Stimulated activated naive CD8-positive, alpha-beta T cell treated with anti-CD3 and anti-CD28 coated beads, Interleukin-15, Interleukin-2, amounts not matched to agents 100 ng/mL and 50 ng/mL, for 24 hours (primary cell): Measurements from ENCODE around the gene BRD9.
"Not testable (repeated sequence)": the region's sequence is repeated elsewhere in the genome, so short reads cannot be mapped to it uniquely, and the experiment has no call there.

Experiments used
- H3K27ac Mint-ChIP-seq: one replicate; pipeline ENCODE4 v1.8.0; 2021; ENCODE audit warnings: mild to moderate bottlenecking, mixed read lengths
- H3K27me3 Mint-ChIP-seq: one replicate; pipeline ENCODE4 v1.8.0; 2021; ENCODE audit warnings: mixed read lengths
- H3K36me3 Mint-ChIP-seq: one replicate; pipeline ENCODE4 v1.8.0; 2021; ENCODE audit warnings: low read depth, mixed read lengths
- H3K4me1 Mint-ChIP-seq: one replicate; pipeline ENCODE4 v1.8.0; 2021; ENCODE audit warnings: low read depth, mixed read lengths
- H3K4me3 Mint-ChIP-seq: one replicate; pipeline ENCODE4 v1.8.0; 2021; ENCODE audit warnings: mild to moderate bottlenecking, mixed read lengths
- H3K9me3 Mint-ChIP-seq: one replicate; pipeline ENCODE4 v1.8.0; 2021; ENCODE audit warnings: mixed read lengths

BRD9 gene

GRCh38 chr5:929596-929995 is 37.0 kb upstream of the BRD9 start:
- Mint-ChIP-seq H3K27me3 (peaks cover 43% of the 10 kb centered on the region), H3K9me3 (no peaks in the 10 kb centered on the region), H3K4me1 (peaks cover 27% of the 10 kb centered on the region), H3K4me3 (no peak overlapping the region), H3K36me3 (peaks cover 4% of the 10 kb centered on the region), H3K27ac (no peak overlapping the region)

- peaks cover 43% of the 10 kb centered on the region for H3K27me3 Mint-ChIP-seq
- peaks cover 28% of the 10 kb centered on the region for H3K4me1 Mint-ChIP-seq
- H3K4me3 Mint-ChIP-seq, result not testable (repeated sequence)
These were observed 36.6 kb upstream of the BRD9 start for GRCh38 chr5:929182-929581.

GRCh38 chr5:927172-928015 is 34.8 kb upstream of the BRD9 start:
- Mint-ChIP-seq H3K27ac (no peak overlapping the region), H3K27me3 (peaks cover 43% of the 10 kb centered on the region), H3K9me3 (no peaks in the 10 kb centered on the region), H3K36me3 (peaks cover 4% of the 10 kb centered on the region), H3K4me1 (peaks cover 21% of the 10 kb centered on the region), H3K4me3 (no peak overlapping the region)

More at GRCh38 chr5:929182-929581, 36.6 kb upstream of the BRD9 start:
- not testable (repeated sequence) for H3K9me3 Mint-ChIP-seq, H3K27ac Mint-ChIP-seq, H3K36me3 Mint-ChIP-seq

GRCh38 chr5:926417-927171 is 34.0 kb upstream of the BRD9 start:
- H3K9me3 Mint-ChIP-seq, result no peaks in the 10 kb centered on the region
- peaks cover 17% of the 10 kb centered on the region for H3K4me1 Mint-ChIP-seq
- H3K27ac Mint-ChIP-seq, result no peak overlapping the region
- peaks cover 4% of the 10 kb centered on the region for H3K36me3 Mint-ChIP-seq
- H3K4me3 Mint-ChIP-seq, result no peak overlapping the region
- peaks cover 43% of the 10 kb centered on the region for H3K27me3 Mint-ChIP-seq

GRCh38 chr5:923281-923873 is 30.8 kb upstream of the BRD9 start:
- Mint-ChIP-seq H3K4me3 (no peak overlapping the region), H3K4me1 (peaks cover 17% of the 10 kb centered on the region), H3K36me3 (peaks cover 11% of the 10 kb centered on the region), H3K27me3 (peaks cover 31% of the 10 kb centered on the region), H3K9me3 (no peaks in the 10 kb centered on the region), H3K27ac (no peak overlapping the region)

GRCh38 chr5:922436-923280 is 30.1 kb upstream of the BRD9 start:
- peaks cover 25% of the 10 kb centered on the region for H3K27me3 Mint-ChIP-seq
- peaks cover 17% of the 10 kb centered on the region for H3K4me1 Mint-ChIP-seq
- H3K9me3 Mint-ChIP-seq, result no peaks in the 10 kb centered on the region
- no peak overlapping the region for H3K4me3 Mint-ChIP-seq
- peaks cover 14% of the 10 kb centered on the region for H3K36me3 Mint-ChIP-seq
- H3K27ac Mint-ChIP-seq, result no peak overlapping the region

- Mint-ChIP-seq H3K4me1 (peaks cover 17% of the 10 kb centered on the region), H3K9me3 (no peaks in the 10 kb centered on the region), H3K4me3 (no peak overlapping the region), H3K27ac (no peak overlapping the region), H3K36me3 (peaks cover 21% of the 10 kb centered on the region), H3K27me3 (peaks cover 21% of the 10 kb centered on the region)
These were observed 29.1 kb upstream of the BRD9 start for GRCh38 chr5:921456-922435.

- no peak overlapping the region for H3K4me3 Mint-ChIP-seq
- peaks cover 9% of the 10 kb centered on the region for H3K4me1 Mint-ChIP-seq
- no peaks in the 10 kb centered on the region for H3K9me3 Mint-ChIP-seq
- peaks cover 21% of the 10 kb centered on the region for H3K36me3 Mint-ChIP-seq
- no peak overlapping the region for H3K27ac Mint-ChIP-seq
- H3K27me3 Mint-ChIP-seq, result peaks cover 7% of the 10 kb centered on the region
These were observed 27.7 kb upstream of the BRD9 start for GRCh38 chr5:920321-920720.

- Mint-ChIP-seq H3K36me3 (peaks cover 26% of the 10 kb centered on the region), H3K27ac (no peak overlapping the region), H3K4me1 (peaks cover 9% of the 10 kb centered on the region), H3K9me3 (no peaks in the 10 kb centered on the region), H3K27me3 (no peaks in the 10 kb centered on the region), H3K4me3 (no peak overlapping the region)
These were observed 26.9 kb upstream of the BRD9 start for GRCh38 chr5:919356-920000.

GRCh38 chr5:918717-919116 is 26.1 kb upstream of the BRD9 start:
- H3K27me3 Mint-ChIP-seq, H3K27ac Mint-ChIP-seq, H3K4me1 Mint-ChIP-seq, H3K4me3 Mint-ChIP-seq, H3K9me3 Mint-ChIP-seq: not testable (repeated sequence)
- H3K36me3 Mint-ChIP-seq, result peaks cover 34% of the 10 kb centered on the region

GRCh38 chr5:916441-917293 is 24.1 kb upstream of the BRD9 start:
- Mint-ChIP-seq H3K36me3 (peaks cover 55% of the 10 kb centered on the region), H3K27ac (no peak overlapping the region), H3K4me1 (peaks cover 26% of the 10 kb centered on the region), H3K4me3 (no peak overlapping the region), H3K9me3 (no peaks in the 10 kb centered on the region), H3K27me3 (no peaks in the 10 kb centered on the region)

GRCh38 chr5:915946-916345 is 23.3 kb upstream of the BRD9 start:
- H3K27me3 Mint-ChIP-seq, result no peaks in the 10 kb centered on the region
- no peak overlapping the region for H3K4me3 Mint-ChIP-seq
- H3K36me3 Mint-ChIP-seq, result peaks cover 58% of the 10 kb centered on the region
- H3K4me1 Mint-ChIP-seq, result peaks cover 28% of the 10 kb centered on the region
- no peak overlapping the region for H3K27ac Mint-ChIP-seq
- no peaks in the 10 kb centered on the region for H3K9me3 Mint-ChIP-seq

- H3K9me3 Mint-ChIP-seq, H3K4me3 Mint-ChIP-seq, H3K27me3 Mint-ChIP-seq, H3K27ac Mint-ChIP-seq: not testable (repeated sequence)
- Mint-ChIP-seq H3K36me3 (peaks cover 58% of the 10 kb centered on the region), H3K4me1 (peaks cover 28% of the 10 kb centered on the region)
These were observed 22.7 kb upstream of the BRD9 start for GRCh38 chr5:915346-915745.
